H1 (cell line): ENCODE results near the gene NANOS2. TPM values are rescaled to one million over a fixed set of nuclear protein-coding genes. Genes with fewer than 3 reads are reported as not detected.

Experiments
- CTCF ChIA-PET: fragments of 300-600 bp; sonication (Branson Sonifier 250); formaldehyde crosslinking; loops from one replicate; lab custom pipeline; 2021; ENCODE audit not compliant: partially characterized antibody; lab: Charles Lee
- POLR2A ChIA-PET: fragments of 300-600 bp; sonication (Branson Sonifier 250); formaldehyde crosslinking; loops from one replicate; lab custom pipeline; 2021; ENCODE audit warnings: inconsistent platforms; ENCODE audit not compliant: partially characterized antibody; lab: Charles Lee
- DNase-seq, 2 experiments: peaks; one replicate each; pipeline versions ENCODE4 v3.0.0 to v3.0.0-alpha.2; 2010 to 2022; ENCODE audit warnings: low spot score in 2 of 2, low read depth in 1 of 2, mixed read lengths in 1 of 2
- FAIRE-seq: peaks from 2 replicates; lab custom pipeline; 2011; peaks lifted over from hg19 to GRCh38; lab: Jason Lieb, UNC
- H2AFZ ChIP-seq: 2 replicates; pipeline ENCODE4 v1.8.1; 2012; ENCODE audit warnings: low read length, inconsistent platforms
- H2AK5ac ChIP-seq: 2 replicates; pipeline ENCODE4 v1.6.1; 2013; ENCODE audit warnings: low read depth, low read length
- H2BK120ac ChIP-seq: replicated peaks from 2 replicates; pipeline ENCODE3; 2013; ENCODE audit warnings: low read depth, low read length, inconsistent platforms
- H2BK12ac ChIP-seq: 2 replicates; pipeline ENCODE4 v1.6.1; 2013; ENCODE audit warnings: low read depth, low read length
- H2BK15ac ChIP-seq: 2 replicates; pipeline ENCODE4 v1.6.1; 2013; ENCODE audit warnings: low read length
- H2BK20ac ChIP-seq: 2 replicates; pipeline ENCODE4 v1.6.1; 2013; ENCODE audit warnings: low read length
- H2BK5ac ChIP-seq: 2 replicates; pipeline ENCODE4 v1.6.1; 2013; ENCODE audit warnings: low read depth, low read length
- H3K14ac ChIP-seq: 2 replicates; pipeline ENCODE4 v1.6.1; 2013; ENCODE audit warnings: inconsistent platforms; ENCODE audit not compliant: insufficient read length
- H3K18ac ChIP-seq: 2 replicates; pipeline ENCODE4 v1.6.1; 2013; ENCODE audit warnings: low read length; ENCODE audit errors: extremely low read depth
- H3K23ac ChIP-seq: 2 replicates; pipeline ENCODE4 v1.6.1; 2013; ENCODE audit warnings: inconsistent platforms; ENCODE audit not compliant: insufficient read length
- H3K23me2 ChIP-seq: 2 replicates; pipeline ENCODE4 v1.6.1; 2013; ENCODE audit warnings: low read depth, low read length
- H3K27ac ChIP-seq: 2 replicates; pipeline ENCODE4 v1.6.1; 2011; ENCODE audit warnings: low read depth, low read length, inconsistent platforms
- H3K27me3 ChIP-seq, 4 experiments: replicated peaks in 1 of 4; 1 replicate in 1 of 4; 2 replicates in 3 of 4; pipeline versions ENCODE4 v1.6.1 to v1.8.1; 2011 to 2013; ENCODE audit warnings: low read length in 3 of 4, mild to moderate bottlenecking in 3 of 4, inconsistent platforms in 2 of 4, mixed read lengths in 2 of 4, moderate library complexity in 1 of 4; ENCODE audit not compliant: control insufficient read depth in 3 of 4, insufficient read depth in 3 of 4; ENCODE audit errors: extremely low read depth in 1 of 4
- H3K36me3 ChIP-seq, 4 experiments: 2 replicates each; pipeline versions ENCODE4 v1.6.1 to v1.8.1; 2011 to 2013; ENCODE audit warnings: mild to moderate bottlenecking in 4 of 4, low read length in 3 of 4, moderate library complexity in 2 of 4, control low read depth in 1 of 4, inconsistent platforms in 1 of 4; ENCODE audit not compliant: insufficient read depth in 4 of 4, control insufficient read depth in 2 of 4
- H3K4ac ChIP-seq: replicated peaks from 2 replicates; pipeline ENCODE3; 2013; ENCODE audit warnings: low read length, low read depth, mixed read lengths, inconsistent platforms; ENCODE audit not compliant: insufficient read length
- H3K4me1 ChIP-seq, 4 experiments: replicated peaks in 1 of 4; 1 replicate in 1 of 4; 2 replicates in 3 of 4; pipeline versions ENCODE4 v1.6.1 to v1.8.1; 2011 to 2013; ENCODE audit warnings: low read length in 3 of 4, inconsistent platforms in 2 of 4, mixed read lengths in 1 of 4; ENCODE audit not compliant: insufficient read depth in 4 of 4, control insufficient read depth in 3 of 4
- H3K4me2 ChIP-seq, 2 experiments: 2 replicates each; pipeline versions ENCODE4 v1.6.1 to v1.8.1; 2011 to 2013; ENCODE audit warnings: low read depth in 2 of 2, low read length in 2 of 2, control low read depth in 1 of 2, inconsistent platforms in 1 of 2, mild to moderate bottlenecking in 1 of 2; ENCODE audit not compliant: insufficient read depth in 1 of 2
- H3K4me3 ChIP-seq, 4 experiments: fragments of 200-600, 300-600 bp in 1 of 4; sonication (generic), shearing (Covaris generic), sonication (Bioruptor Twin) in 1 of 4; 2 replicates each; pipeline versions ENCODE4 v1.5.1 to v1.8.1; 2011 to 2016; ENCODE audit warnings: low read length in 4 of 4, low read depth in 3 of 4, control low read depth in 2 of 4, inconsistent platforms in 2 of 4, mild to moderate bottlenecking in 2 of 4, mixed read lengths in 1 of 4, moderate library complexity in 1 of 4; ENCODE audit not compliant: insufficient read depth in 2 of 4; ENCODE audit errors: extremely low read depth in 1 of 4
- H3K56ac ChIP-seq: replicated peaks from 2 replicates; pipeline ENCODE3; 2013; ENCODE audit warnings: low read depth, mild to moderate bottlenecking, mixed read lengths, low read length, inconsistent platforms; ENCODE audit not compliant: insufficient read length
- H3K79me1 ChIP-seq: 2 replicates; pipeline ENCODE4 v1.6.1; 2013; ENCODE audit warnings: low read depth, low read length, control low read depth
- H3K79me2 ChIP-seq, 2 experiments: 2 replicates each; pipeline versions ENCODE4 v1.6.1 to v1.8.1; 2012 to 2013; ENCODE audit warnings: low read length in 2 of 2, mild to moderate bottlenecking in 2 of 2, inconsistent platforms in 1 of 2; ENCODE audit not compliant: insufficient read depth in 2 of 2, control insufficient read depth in 1 of 2
- H3K9ac ChIP-seq, 4 experiments: replicated peaks in 1 of 4; 1 replicate in 1 of 4; 2 replicates in 3 of 4; pipeline versions ENCODE4 v1.6.1 to v1.8.1; 2011 to 2013; ENCODE audit warnings: low read depth in 3 of 4, low read length in 3 of 4, control low read depth in 2 of 4, mild to moderate bottlenecking in 2 of 4, moderate library complexity in 2 of 4, inconsistent platforms in 1 of 4; ENCODE audit errors: extremely low read depth in 1 of 4
- H3K9me3 ChIP-seq, 2 experiments: 2 replicates each; pipeline versions ENCODE4 v1.6.1 to v1.8.1; 2012 to 2013; ENCODE audit warnings: mild to moderate bottlenecking in 2 of 2, moderate library complexity in 2 of 2, control low read depth in 1 of 2, inconsistent platforms in 1 of 2, low read depth in 1 of 2, low read length in 1 of 2, mixed read lengths in 1 of 2; ENCODE audit not compliant: insufficient read depth in 2 of 2
- H4K20me1 ChIP-seq, 2 experiments: replicated peaks in 1 of 2; 2 replicates each; pipeline versions ENCODE3 to v1.8.1; 2011 to 2013; ENCODE audit warnings: inconsistent platforms in 2 of 2, low read length in 2 of 2, mild to moderate bottlenecking in 1 of 2; ENCODE audit not compliant: insufficient read depth in 2 of 2, control insufficient read depth in 1 of 2
- H4K5ac ChIP-seq: 2 replicates; pipeline ENCODE4 v1.6.1; 2013; ENCODE audit warnings: low read length, low read depth, mixed read lengths, inconsistent platforms; ENCODE audit not compliant: insufficient read length
- H4K8ac ChIP-seq: 2 replicates; pipeline ENCODE4 v1.8.0; 2013; ENCODE audit warnings: mild to moderate bottlenecking, moderate library complexity, low read length, inconsistent platforms; ENCODE audit not compliant: insufficient read depth; ENCODE audit errors: extremely low read depth
- H4K91ac ChIP-seq: replicated peaks from 2 replicates; pipeline ENCODE3; 2013; ENCODE audit warnings: low read length, mixed read lengths, inconsistent platforms; ENCODE audit not compliant: insufficient read length
- BACH1 ChIP-seq: IDR thresholded peaks from 2 replicates; pipeline ENCODE4 v1.6.1; 2012; ENCODE audit warnings: low read length, improper control_type of control experiment
- CBX8 ChIP-seq: fragments of 300-800, 300-1000 bp; sonication (generic); IDR thresholded peaks from 2 replicates; pipeline ENCODE4 v1.7.1; 2016; ENCODE audit warnings: low read depth, low read length, borderline replicate concordance
- EP300 ChIP-seq, 2 experiments: IDR thresholded peaks; 1 replicate in 1 of 2; 2 replicates in 1 of 2; pipeline ENCODE4 v1.6.1; 2011 to 2012; ENCODE audit warnings: low read depth in 2 of 2, low read length in 2 of 2, mild to moderate bottlenecking in 2 of 2, borderline replicate concordance in 1 of 2, inconsistent platforms in 1 of 2, moderate library complexity in 1 of 2
- HDAC6 ChIP-seq: IDR thresholded peaks from one replicate; pipeline ENCODE4 v1.7.1; 2012; ENCODE audit warnings: low read depth, mild to moderate bottlenecking, inconsistent platforms, low read length, moderate library complexity
- KDM5A ChIP-seq: fragments of 200-600 bp; IDR thresholded peaks from 2 replicates; pipeline ENCODE4 v1.7.1; 2012; ENCODE audit warnings: mild to moderate bottlenecking, low read length, inconsistent platforms, mixed read lengths
- PHF8 ChIP-seq: fragments of 200-600 bp; sonication (generic); conservative IDR thresholded peaks from 2 replicates; pipeline ENCODE4 v1.7.1; 2012; ENCODE audit warnings: low read depth, mild to moderate bottlenecking, inconsistent platforms, low read length, moderate library complexity
- POLR2A ChIP-seq, 2 experiments: IDR thresholded peaks; 1 replicate in 1 of 2; 2 replicates in 1 of 2; pipeline ENCODE4 v1.6.1; 2011; ENCODE audit warnings: low read depth in 2 of 2, low read length in 2 of 2, mild to moderate bottlenecking in 2 of 2; ENCODE audit errors: control extremely low read depth in 1 of 2
- POU5F1 ChIP-seq: IDR thresholded peaks from 2 replicates; pipeline ENCODE4 v1.6.1; 2011; ENCODE audit warnings: low read depth, mild to moderate bottlenecking, low read length, moderate library complexity
- SIX5 ChIP-seq: IDR thresholded peaks from 2 replicates; pipeline ENCODE4 v1.6.1; 2011; ENCODE audit warnings: mild to moderate bottlenecking, low read depth, low read length
- SP1 ChIP-seq: IDR thresholded peaks from 2 replicates; pipeline ENCODE4 v1.6.1; 2011; ENCODE audit warnings: low read depth, low read length
- SP2 ChIP-seq: IDR thresholded peaks from 2 replicates; pipeline ENCODE4 v1.6.1; 2012; ENCODE audit warnings: mild to moderate bottlenecking, low read length, inconsistent platforms
- TAF7 ChIP-seq: optimal IDR thresholded peaks from 2 replicates; pipeline ENCODE3; 2011; ENCODE audit warnings: low read depth, mild to moderate bottlenecking, inconsistent platforms, low read length, moderate library complexity, borderline replicate concordance
- WGBS, 2 experiments: shearing (Covaris generic) in 1 of 2; methylation state at CpG; one replicate each; pipeline versions ENCODE4 v1.1.6 to v1.1.7; 2013 to 2015; ENCODE audit warnings: low lambda C conversion rate in 2 of 2, mixed read lengths in 2 of 2, inconsistent platforms in 1 of 2, low coverage in 1 of 2, missing lambda C conversion rate in 1 of 2; ENCODE audit not compliant: insufficient replicate concordance in 2 of 2, insufficient coverage in 1 of 2, insufficient read length in 1 of 2; ENCODE audit errors: extremely low coverage in 1 of 2, missing lambda C conversion rate in 1 of 2; 5-methylcytosine and 5-hydroxymethylcytosine counted together
- polyA plus RNA-seq, 7 experiments: library from polyadenylated mRNA; depleted of rRNA in 3 of 7; stranded (reverse) in 5 of 7; unstranded in 2 of 7; fragments of >200 nt in 5 of 7; fragments of 200-250 nt in 2 of 7; gene quantifications; 1 replicate in 5 of 7; 2 replicates in 1 of 7; 4 replicates in 1 of 7; pipeline versions ENCODE4 v1.2.1 to v1.2.3, GENCODE V29; 2011 to 2013; ENCODE audit warnings: missing spikeins in 2 of 7, mixed read lengths in 2 of 7
- total RNA-seq: library from RNA; stranded (reverse); fragmentation: NEBNext Ultra II Directional; extraction: Animal tissue kit (Norgen Biotek cat#: 25700); gene quantifications from 2 replicates; pipeline ENCODE4 v1.2.1, GENCODE V29; 2021

NANOS2 gene
- total and polyA plus RNA-seq, 2 of the 8 experiments (the other 6 are each of a cell fraction or from before 2014, with no cell fraction given) = 0.20 TPM; not detected in 1

DNA sequence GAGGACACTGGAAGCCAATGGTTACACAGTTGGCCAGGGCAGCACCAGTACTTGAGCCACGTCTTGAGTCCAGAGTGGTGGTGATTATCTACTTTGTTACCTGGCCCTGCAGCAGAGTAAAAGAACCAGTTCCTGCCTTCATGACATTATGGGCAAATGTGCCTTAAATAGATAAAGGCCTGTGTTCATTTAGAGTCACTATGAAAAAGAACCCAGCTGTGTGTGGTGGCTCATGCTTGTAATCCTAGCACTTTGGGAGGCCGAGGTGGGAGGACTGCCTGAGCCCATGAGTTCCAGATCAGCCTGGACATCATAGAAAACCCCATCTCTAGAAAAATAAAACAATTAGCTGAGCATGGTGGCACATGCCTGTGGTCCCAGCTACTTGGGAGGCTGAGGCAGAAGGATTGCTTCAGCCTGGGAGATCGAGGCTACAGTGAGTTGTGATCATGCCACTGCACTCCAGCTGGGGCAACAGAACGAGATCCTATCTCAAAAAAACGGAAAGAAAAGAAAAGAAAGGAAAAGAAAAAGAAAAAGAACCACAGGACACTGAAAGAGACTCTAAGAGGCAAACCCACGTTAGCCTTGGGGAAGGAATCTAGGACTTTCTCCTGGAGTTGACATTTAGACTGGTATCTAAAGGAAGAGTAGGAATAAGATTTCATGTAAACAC lies 25.2 kb downstream of the NANOS2 start:
- Histone ChIP-seq H3K36me3 (peaks cover 0 to 3% (median 0%) of the 10 kb centered on the region in 4 experiments; a peak in 1 of 8 replicates), H2BK5ac (no peak overlapping the region), H3K4me3 (no peak overlapping the region), H4K8ac (no peak overlapping the region), H3K56ac (no peak overlapping the region), H3K23ac (no peak overlapping the region), H3K27ac (no peak overlapping the region), H2AFZ (no peak overlapping the region), H3K9ac (no peak overlapping the region), H3K79me2 (no peaks in the 10 kb centered on the region; a peak in 1 of 4 replicates), H3K4ac (no peak overlapping the region), H3K27me3 (no peaks in the 10 kb centered on the region), H2BK15ac (no peak overlapping the region), H3K4me1 (peaks cover 0 to 7% (median 4%) of the 10 kb centered on the region in 4 experiments; a peak in 5 of 7 replicates), H4K5ac (no peak overlapping the region), H2BK20ac (no peak overlapping the region), H3K79me1 (0 out of 2 replicates have a peak, but pooled peaks cover 2% of the 10 kb centered on the region), H3K14ac (no peak overlapping the region), H3K9me3 (no peaks in the 10 kb centered on the region), H4K20me1 (peaks cover 3 to 8% of the 10 kb centered on the region in 2 experiments), H3K18ac (no peak overlapping the region), H3K4me2 (no peak overlapping the region), H4K91ac (no peak overlapping the region), H3K23me2 (peaks cover 6% of the 10 kb centered on the region; the same call in 1 of the 2 replicates), H2BK12ac (no peak overlapping the region), H2AK5ac (no peak overlapping the region), H2BK120ac (no peak overlapping the region)
- CTCF ChIA-PET = interaction anchor here (0.8 to 1.2 kb wide), 2 partner anchors 8 to 12 kb away, joined by 3 read pairs; no protein-coding TSS in a partner anchor
- no peak for FAIRE-seq
- POLR2A ChIA-PET = interaction anchor here (0.9 to 2.0 kb wide), 4 partner anchors 8 to 26 kb away, joined by 3 to 5 read pairs (median 3); partner anchors contain the start of gene SYMPK
- no peak for DNase-seq
- 89% methylated on average over 6 of the region's 6 CpGs; no CpG with 5 or more reads in 1 of the 2 experiments for WGBS, 2 experiments
- TF ChIP-seq BACH1 (no peak), SIX5 (no peak), PHF8 (no peak), HDAC6 (no peak), TAF7 (no peak), SP1 (no peak), KDM5A (no peak), SP2 (no peak), CBX8 (no peak), POLR2A (IDR thresholded peaks at IDR 0.05; ENCODE audit: control extremely low read depth in 1 of 2, low read depth in 2 of 2, low read length in 2 of 2) (no peak), EP300 (IDR thresholded peaks at IDR 0.05; ENCODE audit: borderline replicate concordance in 1 of 2, low read depth in 2 of 2, low read length in 2 of 2) (no peak), POU5F1 (no peak)
